Fibroblast of the conjunctiva (primary cell): Measurements from ENCODE around the gene DIMT1.

Source experiments
- DNase-seq: peaks from one replicate; pipeline ENCODE4 v3.0.0-alpha.2; 2010; ENCODE audit warnings: low read depth

The DIMT1 gene

DNA sequence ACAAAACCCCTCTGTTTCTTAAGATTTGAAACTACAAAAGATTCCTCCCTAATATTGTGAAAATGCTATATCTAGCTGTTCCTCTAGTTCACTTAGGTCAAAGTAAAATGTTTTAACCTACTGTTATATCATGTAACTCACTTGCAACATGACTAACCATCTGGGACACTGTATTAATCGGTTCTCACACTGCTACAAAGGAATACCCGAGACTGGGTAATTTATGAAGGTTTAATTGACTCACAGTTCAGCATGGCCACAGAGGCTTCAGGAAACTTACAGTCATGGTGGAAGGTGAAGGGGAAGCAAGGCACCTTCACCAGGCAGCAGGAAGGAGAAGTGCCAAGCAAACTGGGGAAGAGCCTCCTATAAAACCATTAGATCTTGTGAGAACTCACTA is 34.7 kb downstream of the DIMT1 start:
- DNase-seq, result no peak

DNA sequence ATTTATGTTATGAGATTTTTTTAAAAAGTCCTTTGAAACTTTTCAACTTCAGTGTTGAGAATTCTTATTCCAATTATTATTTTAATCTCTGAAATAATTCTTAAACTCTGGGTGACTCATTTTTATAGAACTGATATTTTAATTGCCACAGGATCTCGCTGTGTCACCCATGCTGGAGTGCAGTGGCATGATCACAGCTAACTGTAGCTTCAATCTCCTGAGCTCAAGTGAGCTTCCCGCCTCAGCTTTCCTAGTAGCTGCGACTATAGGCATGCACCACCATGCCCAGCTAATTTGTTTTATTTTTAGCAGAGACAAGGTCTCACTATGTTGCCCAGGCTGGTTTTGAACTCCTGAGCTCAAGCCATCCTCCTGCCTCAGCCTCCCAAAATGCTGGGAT is 41.0 kb downstream of the DIMT1 start:
- no peak for DNase-seq

- peak; percentile 47 for DNase-seq
Observed at GRCh38 chr5:62354028-62354874, 49.5 kb downstream of the DIMT1 start.

DNA sequence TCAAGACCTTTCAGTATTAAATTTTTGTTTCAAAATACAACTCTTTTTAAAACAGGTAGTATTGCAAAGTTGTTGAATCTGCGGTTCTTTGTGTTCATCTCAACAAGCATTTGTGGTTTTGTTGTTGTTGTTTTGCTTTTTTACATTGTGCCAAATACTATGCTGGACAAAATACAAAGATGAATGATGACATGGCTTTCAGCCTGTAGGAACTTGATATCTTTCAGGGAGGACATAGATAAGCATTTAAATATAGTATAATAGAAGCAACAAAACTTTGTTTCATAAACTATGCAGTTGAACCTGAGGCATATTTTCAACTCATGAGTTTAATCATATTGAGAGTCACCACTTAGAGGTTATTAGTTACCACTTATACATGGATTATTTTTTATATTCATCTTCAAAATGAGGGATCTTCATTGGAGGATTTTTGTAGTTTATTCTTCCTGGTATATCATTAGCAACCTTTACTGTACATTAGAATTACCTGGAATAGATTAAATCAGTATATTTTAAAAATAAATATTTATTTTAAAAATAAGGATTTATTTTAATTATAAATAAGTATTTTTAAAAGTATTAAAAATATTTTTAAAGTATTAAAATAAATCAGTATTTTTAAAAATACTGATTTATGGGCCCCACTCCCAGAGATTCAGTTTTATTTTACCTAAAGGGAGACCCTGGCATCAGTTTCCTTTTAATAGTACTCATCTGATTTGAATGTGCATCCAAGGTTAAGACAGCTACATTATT is 54.8 kb downstream of the DIMT1 start:
- DNase-seq, result no peak

DNA sequence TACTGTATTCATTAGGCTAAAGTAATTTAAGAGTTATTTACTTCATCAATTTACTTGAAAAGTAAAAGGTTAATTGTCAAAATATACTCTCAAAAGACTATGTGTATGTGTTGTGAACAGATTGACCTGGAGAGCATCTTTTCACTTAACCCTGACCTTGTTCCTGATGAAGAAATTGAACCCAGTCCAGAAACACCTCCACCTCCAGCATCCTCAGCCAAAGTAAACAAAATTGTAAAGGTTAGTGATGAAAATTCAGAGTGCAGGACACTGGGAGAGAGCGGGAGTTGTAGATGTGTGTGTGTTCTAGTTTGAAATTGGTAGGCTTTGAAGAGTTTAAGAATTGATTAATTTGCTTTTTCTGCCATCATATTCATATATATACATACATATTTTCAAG is 55.8 kb downstream of the DIMT1 start:
- DNase-seq, result no peak

GRCh38 chr5:62346748-62347147 is 57.0 kb downstream of the DIMT1 start:
- no peak for DNase-seq

DNA sequence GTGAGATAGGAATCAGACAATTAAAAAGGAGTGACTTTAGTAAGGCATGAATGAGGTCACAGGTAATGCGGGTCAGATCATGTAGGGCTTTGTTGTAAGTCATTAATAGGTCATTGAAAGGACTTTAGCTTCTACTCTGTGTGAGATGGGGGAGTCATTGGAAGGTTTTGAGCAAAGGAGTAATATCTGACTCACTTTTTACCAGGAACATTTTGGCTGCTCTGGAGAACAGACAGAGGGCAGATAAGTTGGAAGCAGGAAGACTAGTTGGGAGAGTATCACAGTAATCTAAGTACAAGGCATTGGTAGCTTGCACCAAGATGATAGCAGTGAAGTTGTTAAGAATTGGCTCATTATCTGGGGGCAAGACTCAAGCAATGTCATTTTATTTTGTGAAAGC is 60.3 kb downstream of the DIMT1 start:
- DNase-seq, result no peak

DNA sequence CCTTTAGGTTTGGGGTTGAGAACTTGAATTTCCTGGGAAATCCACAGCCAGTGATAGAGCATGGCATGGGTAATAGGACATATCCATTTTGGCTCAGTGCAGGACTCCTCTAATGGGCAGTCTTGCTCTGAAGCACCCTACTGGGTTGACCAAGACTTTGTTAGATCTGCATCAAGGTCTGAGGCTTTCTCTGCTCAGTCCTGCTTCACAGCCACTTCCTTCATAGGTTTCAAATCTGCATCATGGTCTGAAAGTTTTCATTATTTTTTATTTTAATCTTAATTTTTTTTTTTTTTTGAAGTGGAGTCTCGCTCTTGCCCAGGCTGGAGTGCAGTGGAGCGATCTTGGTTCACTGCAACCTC is 61.2 kb downstream of the DIMT1 start:
- DNase-seq, result no peak

DNA sequence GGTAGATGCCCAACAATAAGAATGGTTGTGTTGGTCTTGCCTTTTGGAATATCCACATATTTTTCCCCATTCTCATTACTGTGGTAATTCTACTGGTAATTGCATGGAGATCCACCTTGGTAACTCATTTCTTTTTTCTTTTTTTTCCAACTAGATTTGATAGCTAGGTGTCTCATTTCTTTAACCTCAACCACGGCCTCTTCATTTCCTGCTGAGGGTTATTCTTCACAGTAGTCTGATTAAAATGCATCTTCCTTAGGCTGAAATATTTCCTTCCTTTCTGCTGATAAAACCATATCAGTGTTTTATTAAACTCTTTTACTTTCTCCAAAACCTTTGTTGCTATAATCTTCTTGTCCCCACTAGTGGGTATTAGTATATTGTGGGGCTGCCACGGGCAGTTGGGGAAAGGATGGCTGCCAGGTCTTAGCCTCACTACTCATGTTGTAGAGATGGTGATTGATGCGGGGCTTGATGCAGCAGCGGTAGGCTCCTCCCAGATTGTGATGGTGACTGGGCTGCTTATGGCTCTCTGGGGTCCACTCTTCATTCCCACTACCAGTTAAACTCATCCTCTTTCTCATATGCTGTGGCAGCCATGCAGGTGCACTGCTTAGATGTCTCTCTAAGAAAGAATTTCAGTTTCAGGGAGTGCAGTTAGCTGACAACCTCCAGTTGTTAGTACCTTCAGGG is 61.8 kb downstream of the DIMT1 start:
- no peak for DNase-seq

DNA sequence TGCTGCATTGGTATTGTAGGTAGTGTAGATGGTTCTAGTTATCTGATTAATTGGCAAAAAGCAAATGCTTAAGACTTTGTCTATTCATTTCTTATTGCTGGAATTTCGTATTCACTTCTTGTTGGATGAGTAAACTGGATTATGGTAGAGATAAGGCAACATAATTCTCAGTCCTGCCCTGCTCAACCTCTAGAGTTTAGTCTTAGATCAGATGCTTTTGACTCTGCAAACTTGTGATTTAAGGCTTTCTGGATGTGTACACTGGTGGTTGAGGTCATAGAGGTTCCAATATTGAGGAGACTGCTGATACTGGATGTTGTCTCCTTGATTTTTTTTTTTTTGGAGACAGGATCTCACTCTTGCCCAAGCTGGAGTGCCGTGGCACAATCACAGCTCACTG is 62.7 kb downstream of the DIMT1 start:
- no peak for DNase-seq

- DNase-seq, result no peak
Observed at GRCh38 chr5:62340392-62340791, 63.3 kb downstream of the DIMT1 start.
